PC-9 (cell line): ENCODE results near the gene ESR1. TPM values are rescaled to one million over a fixed set of nuclear protein-coding genes. Genes with fewer than 3 reads are reported as not detected.

Source experiments
- BruUV-seq: library from RNA; stranded (reverse); fragments of 400-500 nt; replicated peaks from 2 replicates; lab custom pipeline; 2021; lab: Mats Ljungman, UMichigan
- CTCF ChIA-PET: fragments of 300-600 bp; sonication (Branson Sonifier 250); formaldehyde crosslinking; loops from one replicate; lab custom pipeline; 2022; ENCODE audit warnings: antibody characterized with exemption; lab: Charles Lee
- POLR2A ChIA-PET: fragments of 300-600 bp; sonication (Branson Sonifier 250); formaldehyde crosslinking; loops from one replicate; lab custom pipeline; 2022; ENCODE audit warnings: antibody characterized with exemption; ENCODE audit not compliant: unreplicated experiment; lab: Charles Lee
- DNase-seq, 2 experiments: peaks; one replicate each; pipeline versions ENCODE4 v3.0.0 to v3.0.0-alpha.2; 2015 to 2022; ENCODE audit warnings: mixed read lengths in 1 of 2
- H2AFZ ChIP-seq: fragments of 200-600 bp; sonication (generic); 2 replicates; pipeline ENCODE4 v1.8.1; 2017; ENCODE audit warnings: antibody characterized with exemption
- H3F3A ChIP-seq: fragments of 200-600 bp; sonication (generic); 2 replicates; pipeline ENCODE4 v1.8.1; 2017; ENCODE audit warnings: antibody characterized with exemption, mild to moderate bottlenecking, low read depth; ENCODE audit not compliant: insufficient read depth
- H3K27ac ChIP-seq: fragments of 200-600 bp; sonication (generic); 2 replicates; pipeline ENCODE4 v1.6.1; 2016; ENCODE audit warnings: mixed run types
- H3K27me3 ChIP-seq: fragments of 200-600 bp; sonication (generic); 2 replicates; pipeline ENCODE4 v1.6.1; 2016; ENCODE audit warnings: low read depth, mixed run types; ENCODE audit not compliant: insufficient read depth
- H3K36me3 ChIP-seq: fragments of 200-600 bp; sonication (generic); 2 replicates; pipeline ENCODE4 v1.6.1; 2016; ENCODE audit warnings: low read depth, mixed run types
- H3K4me1 ChIP-seq: fragments of 200-600 bp; sonication (generic); replicated peaks from 2 replicates; pipeline ENCODE4 v1.6.1; 2016; ENCODE audit warnings: mixed run types; ENCODE audit not compliant: insufficient read depth
- H3K4me2 ChIP-seq: fragments of 200-600 bp; sonication (generic); 2 replicates; pipeline ENCODE4 v1.6.1; 2017; ENCODE audit warnings: mixed run types
- H3K4me3 ChIP-seq: fragments of 200-600 bp; sonication (generic); 2 replicates; pipeline ENCODE4 v1.6.1; 2016; ENCODE audit warnings: mixed run types
- H3K79me2 ChIP-seq: fragments of 200-600 bp; sonication (generic); 2 replicates; pipeline ENCODE4 v1.6.1; 2017; ENCODE audit warnings: low read depth, mixed run types
- H3K9me2 ChIP-seq: fragments of 200-600 bp; sonication (generic); 2 replicates; pipeline ENCODE4 v1.8.1; 2017; ENCODE audit warnings: mild to moderate bottlenecking; ENCODE audit not compliant: insufficient read depth
- H3K9me3 ChIP-seq: fragments of 200-600 bp; sonication (generic); 2 replicates; pipeline ENCODE4 v1.8.1; 2016; ENCODE audit warnings: low read depth; ENCODE audit not compliant: insufficient read depth
- H4K20me1 ChIP-seq: fragments of 200-600 bp; sonication (generic); 2 replicates; pipeline ENCODE4 v1.8.1; 2017; ENCODE audit not compliant: insufficient read depth
- CTCF ChIP-seq: fragments of 200-600 bp; sonication (generic); conservative IDR thresholded peaks from 2 replicates; pipeline ENCODE4 v1.6.1; 2017; ENCODE audit warnings: mixed run types, antibody characterized with exemption, mild to moderate bottlenecking, moderate library complexity
- EZH2 ChIP-seq: fragments of 200-600 bp; sonication (generic); IDR thresholded peaks from 2 replicates; pipeline ENCODE4 v1.8.0; 2017; ENCODE audit warnings: antibody characterized with exemption, low read depth
- intact Hi-C: fragments of 100-400 bp; cut with micrococcal nuclease; formaldehyde crosslinking; loops from one replicate; pipeline ENCODE4 v1.10.0; 2022; ENCODE audit not compliant: unreplicated experiment
- total RNA-seq: library from RNA; stranded (reverse); gene quantifications from 2 replicates; pipeline ENCODE4 v1.2.3, GENCODE V29; 2021

Gene ESR1
- total RNA-seq, 1 experiment from 2014 or later, result 1.5 TPM

DNA sequence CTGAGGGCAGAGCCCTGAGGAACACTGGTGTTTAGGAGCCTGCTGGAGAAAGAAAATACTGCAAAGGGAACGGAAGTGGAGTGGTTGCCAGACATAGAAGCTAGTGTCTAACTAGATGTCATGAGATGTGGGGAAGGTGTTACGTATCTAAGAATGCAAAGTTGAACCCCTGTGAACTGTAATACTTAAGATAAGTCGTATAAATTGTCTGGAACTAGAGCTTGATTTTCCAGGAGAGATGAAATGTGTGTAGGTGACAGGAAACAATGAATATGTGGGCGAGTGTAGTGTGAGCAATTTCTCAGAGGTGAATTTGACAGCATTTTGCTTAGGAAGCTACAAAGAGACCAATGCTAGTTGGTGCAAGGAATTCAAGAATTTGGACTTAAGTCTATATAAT, 27.9 kb downstream of the ESR1 start:
- Histone ChIP-seq H4K20me1 (no peaks in the 10 kb centered on the region), H3K9me2 (no peaks in the 10 kb centered on the region), H3K36me3 (no peaks in the 10 kb centered on the region), H3K4me2 (no peak overlapping the region), H3F3A (no peaks in the 10 kb centered on the region), H3K79me2 (no peaks in the 10 kb centered on the region), H3K4me1 (no peaks in the 10 kb centered on the region), H3K9me3 (no peaks in the 10 kb centered on the region), H2AFZ (no peak overlapping the region), H3K27ac (no peak overlapping the region), H3K27me3 (no peaks in the 10 kb centered on the region), H3K4me3 (no peak overlapping the region)
- ChIA-PET CTCF (no interaction called here), POLR2A (no interaction called here)
- TF ChIP-seq CTCF, result no peak
- no peak for TF ChIP-seq EZH2
- intact Hi-C loops, result no loop called here
- BruUV-seq, result no TSS peak
- no peak for DNase-seq

DNA sequence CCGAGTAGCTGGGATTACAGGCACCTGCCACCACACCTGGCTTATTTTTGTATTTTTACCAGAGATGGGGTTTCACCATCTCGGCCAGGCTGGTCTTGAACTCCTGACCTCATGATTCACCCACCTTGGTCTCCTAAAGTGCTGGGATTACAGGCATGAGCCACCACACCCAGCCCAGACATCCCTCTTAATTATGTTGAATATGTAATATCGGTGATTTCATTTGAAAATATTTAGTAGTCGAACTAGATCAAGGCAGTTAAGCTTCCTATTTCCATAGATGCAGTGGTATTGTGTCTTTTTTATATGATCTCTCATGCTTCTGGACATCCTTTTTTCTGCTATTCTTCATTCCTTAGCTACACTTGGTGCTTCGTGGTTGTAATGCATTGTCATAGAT, 29.7 kb downstream of the ESR1 start:
- DNase-seq, result no peak
- TF ChIP-seq EZH2, result no peak
- TF ChIP-seq CTCF, result no peak
- intact Hi-C loops, result no loop called here
- Histone ChIP-seq H3K36me3 (no peaks in the 10 kb centered on the region), H3K4me1 (no peaks in the 10 kb centered on the region), H3K9me2 (no peaks in the 10 kb centered on the region), H4K20me1 (no peaks in the 10 kb centered on the region), H3K4me3 (no peak overlapping the region), H3K9me3 (no peaks in the 10 kb centered on the region), H3K4me2 (no peak overlapping the region), H3K27ac (no peak overlapping the region), H2AFZ (no peak overlapping the region), H3K79me2 (no peaks in the 10 kb centered on the region), H3K27me3 (no peaks in the 10 kb centered on the region), H3F3A (no peaks in the 10 kb centered on the region)
- BruUV-seq, result no TSS peak
- ChIA-PET CTCF (no interaction called here), POLR2A (no interaction called here)

GRCh38 chr6:151842816-151843215, 35.3 kb downstream of the ESR1 start:
- ChIA-PET POLR2A (no interaction called here), CTCF (no interaction called here)
- Histone ChIP-seq H3K27me3 (no peaks in the 10 kb centered on the region), H3K4me1 (no peaks in the 10 kb centered on the region), H3K4me2 (no peak overlapping the region), H3K9me2 (no peaks in the 10 kb centered on the region), H3K9me3 (no peaks in the 10 kb centered on the region), H4K20me1 (no peaks in the 10 kb centered on the region), H2AFZ (no peak overlapping the region), H3K36me3 (no peaks in the 10 kb centered on the region), H3K4me3 (no peak overlapping the region), H3K27ac (no peak overlapping the region), H3F3A (no peaks in the 10 kb centered on the region), H3K79me2 (no peaks in the 10 kb centered on the region)
- no peak for TF ChIP-seq CTCF
- TF ChIP-seq EZH2, result no peak
- no TSS peak for BruUV-seq
- DNase-seq, result no peak
- intact Hi-C loops, result no loop called here
